ENCODE data around the gene AMBP.

DNA sequence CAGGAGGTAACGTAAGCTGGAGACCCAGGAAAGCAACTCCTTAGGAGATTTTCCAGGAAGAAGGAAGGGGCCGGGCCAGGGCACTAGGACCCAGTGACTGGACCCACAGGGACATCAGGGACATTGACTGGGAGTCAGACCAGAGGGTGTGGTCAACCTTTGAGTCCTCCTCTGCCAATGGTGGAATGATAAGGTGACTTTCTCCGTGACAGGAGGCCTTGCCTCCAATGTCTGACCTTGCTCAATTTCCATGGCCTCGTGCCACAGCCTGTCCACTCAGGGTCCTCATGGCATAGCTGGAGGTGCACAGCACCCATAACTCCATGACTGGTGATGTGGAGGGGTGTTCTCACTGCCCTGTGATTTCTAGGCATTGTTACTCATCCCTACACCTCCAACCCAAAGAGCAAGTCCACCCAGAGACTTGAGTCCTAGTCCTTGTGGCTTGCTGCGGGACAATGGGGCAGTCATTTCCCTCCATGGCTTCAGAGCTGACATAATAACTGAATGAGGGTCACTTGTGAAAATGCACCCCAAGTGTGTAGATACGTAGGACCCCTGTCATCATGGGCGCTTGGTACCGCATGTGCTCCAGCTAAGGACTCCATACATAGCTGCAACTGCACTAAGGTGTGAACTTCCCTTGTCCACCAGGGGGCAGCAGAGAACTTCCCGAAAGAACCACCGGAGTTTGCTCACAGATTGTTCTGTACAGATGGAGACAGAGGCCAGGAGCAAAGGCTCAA lies 4.1 kb upstream of the AMBP start:
- TF ChIP-seq, protein P1, sequence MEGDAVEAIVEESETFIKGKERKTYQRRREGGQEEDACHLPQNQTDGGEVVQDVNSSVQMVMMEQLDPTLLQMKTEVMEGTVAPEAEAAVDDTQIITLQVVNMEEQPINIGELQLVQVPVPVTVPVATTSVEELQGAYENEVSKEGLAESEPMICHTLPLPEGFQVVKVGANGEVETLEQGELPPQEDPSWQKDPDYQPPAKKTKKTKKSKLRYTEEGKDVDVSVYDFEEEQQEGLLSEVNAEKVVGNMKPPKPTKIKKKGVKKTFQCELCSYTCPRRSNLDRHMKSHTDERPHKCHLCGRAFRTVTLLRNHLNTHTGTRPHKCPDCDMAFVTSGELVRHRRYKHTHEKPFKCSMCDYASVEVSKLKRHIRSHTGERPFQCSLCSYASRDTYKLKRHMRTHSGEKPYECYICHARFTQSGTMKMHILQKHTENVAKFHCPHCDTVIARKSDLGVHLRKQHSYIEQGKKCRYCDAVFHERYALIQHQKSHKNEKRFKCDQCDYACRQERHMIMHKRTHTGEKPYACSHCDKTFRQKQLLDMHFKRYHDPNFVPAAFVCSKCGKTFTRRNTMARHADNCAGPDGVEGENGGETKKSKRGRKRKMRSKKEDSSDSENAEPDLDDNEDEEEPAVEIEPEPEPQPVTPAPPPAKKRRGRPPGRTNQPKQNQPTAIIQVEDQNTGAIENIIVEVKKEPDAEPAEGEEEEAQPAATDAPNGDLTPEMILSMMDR (conservative IDR thresholded peaks at IDR 0.05; ENCODE audit: low read depth, low read length) = peak; percentile 82
- TF ChIP-seq EZH2 (IDR thresholded peaks at IDR 0.05; ENCODE audit: low read length, unreplicated experiment) = no peak

All from PC-3 (cell line).